ENCODE results near the gene LGSN. TPM values are rescaled to one million over a fixed set of nuclear protein-coding genes. Genes with fewer than 3 reads are reported as not detected.
"Not testable (repeated sequence)": the region's sequence is repeated elsewhere in the genome, so short reads cannot be mapped to it uniquely, and the experiment has no call there.

LGSN gene
- total RNA-seq, 1 experiment from 2014 or later, result 0.30 TPM

- ATAC-seq (no peak), DNase-seq (ENCODE audit: low read depth, low spot score) (no peak)
- CTCF ChIA-PET, result no interaction called here
- no TSS peak for BruUV-seq (replicated peaks)
- intact Hi-C loops (cut with micrococcal nuclease), result no loop called here
- no peaks in the 10 kb centered on the region for H3K9me2 ChIP-seq (ENCODE audit: insufficient read depth)
- no peak overlapping the region for H3K27ac ChIP-seq (ENCODE audit: low read depth, low read length)
- no peaks in the 10 kb centered on the region for H3K36me3 ChIP-seq (ENCODE audit: control insufficient read depth in 1 of 2, insufficient read depth in 2 of 2, low read length in 2 of 2)
- no peak overlapping the region for H3K4me2 ChIP-seq (ENCODE audit: low read length)
- POLR2A ChIA-PET, result no interaction called here
- no peaks in the 10 kb centered on the region for H3K4me1 ChIP-seq (ENCODE audit: control insufficient read depth in 1 of 2, insufficient read depth in 2 of 2, low read length in 2 of 2)
- RAD21 ChIA-PET (ENCODE audit: low non-redundant PET in 1 of 2, low total read pairs in 2 of 2, uncharacterized antibody in 2 of 2, unreplicated experiment in 2 of 2), result no interaction called here
- H4K20me1 ChIP-seq (ENCODE audit: insufficient read depth), result no peaks in the 10 kb centered on the region
- TF ChIP-seq CBX3 (IDR thresholded peaks at IDR 0.05; ENCODE audit: low read depth) (no peak), ZNF274 (IDR thresholded peaks at IDR 0.05; ENCODE audit: low read depth, low read length) (no peak), JUND (IDR thresholded peaks at IDR 0.05) (no peak), POLR2AphosphoS5 (IDR thresholded peaks at IDR 0.05; ENCODE audit: low read depth, low read length) (no peak), SIN3A (IDR thresholded peaks at IDR 0.05; ENCODE audit: low read depth) (no peak), POLR2A (IDR thresholded peaks at IDR 0.05; ENCODE audit: borderline replicate concordance, extremely low read depth, insufficient read depth, insufficient read length) (no peak), RAD21 (IDR thresholded peaks at IDR 0.05; ENCODE audit: low read depth) (no peak), SP1 (IDR thresholded peaks at IDR 0.05; ENCODE audit: low read depth) (no peak), CEBPB (IDR thresholded peaks at IDR 0.05; ENCODE audit: low read depth) (no peak), TCF7L2 (IDR thresholded peaks at IDR 0.05; ENCODE audit: borderline replicate concordance, extremely low read depth, insufficient read depth, insufficient read length) (no peak), ELF1 (IDR thresholded peaks at IDR 0.05; ENCODE audit: borderline replicate concordance, low read depth) (no peak), YY1 (IDR thresholded peaks at IDR 0.05; ENCODE audit: extremely low read depth, insufficient replicate concordance, low read depth, low read length) (no peak), ZFX (IDR thresholded peaks at IDR 0.05) (no peak), SRF (IDR thresholded peaks at IDR 0.05; ENCODE audit: low read depth) (no peak), EZH2 (IDR thresholded peaks at IDR 0.05) (no peak), ZBTB33 (IDR thresholded peaks at IDR 0.05; ENCODE audit: extremely low read depth, insufficient replicate concordance, low read length) (no peak), EGR1 (IDR thresholded peaks at IDR 0.05; ENCODE audit: low read depth) (no peak)
- TF ChIP-seq, protein P1, sequence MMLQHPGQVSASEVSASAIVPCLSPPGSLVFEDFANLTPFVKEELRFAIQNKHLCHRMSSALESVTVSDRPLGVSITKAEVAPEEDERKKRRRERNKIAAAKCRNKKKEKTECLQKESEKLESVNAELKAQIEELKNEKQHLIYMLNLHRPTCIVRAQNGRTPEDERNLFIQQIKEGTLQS (IDR thresholded peaks at IDR 0.05), result no peak
- TF ChIP-seq, protein P2, sequence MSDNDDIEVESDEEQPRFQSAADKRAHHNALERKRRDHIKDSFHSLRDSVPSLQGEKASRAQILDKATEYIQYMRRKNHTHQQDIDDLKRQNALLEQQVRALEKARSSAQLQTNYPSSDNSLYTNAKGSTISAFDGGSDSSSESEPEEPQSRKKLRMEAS (IDR thresholded peaks at IDR 0.05), result no peak
- TF ChIP-seq, protein P3, sequence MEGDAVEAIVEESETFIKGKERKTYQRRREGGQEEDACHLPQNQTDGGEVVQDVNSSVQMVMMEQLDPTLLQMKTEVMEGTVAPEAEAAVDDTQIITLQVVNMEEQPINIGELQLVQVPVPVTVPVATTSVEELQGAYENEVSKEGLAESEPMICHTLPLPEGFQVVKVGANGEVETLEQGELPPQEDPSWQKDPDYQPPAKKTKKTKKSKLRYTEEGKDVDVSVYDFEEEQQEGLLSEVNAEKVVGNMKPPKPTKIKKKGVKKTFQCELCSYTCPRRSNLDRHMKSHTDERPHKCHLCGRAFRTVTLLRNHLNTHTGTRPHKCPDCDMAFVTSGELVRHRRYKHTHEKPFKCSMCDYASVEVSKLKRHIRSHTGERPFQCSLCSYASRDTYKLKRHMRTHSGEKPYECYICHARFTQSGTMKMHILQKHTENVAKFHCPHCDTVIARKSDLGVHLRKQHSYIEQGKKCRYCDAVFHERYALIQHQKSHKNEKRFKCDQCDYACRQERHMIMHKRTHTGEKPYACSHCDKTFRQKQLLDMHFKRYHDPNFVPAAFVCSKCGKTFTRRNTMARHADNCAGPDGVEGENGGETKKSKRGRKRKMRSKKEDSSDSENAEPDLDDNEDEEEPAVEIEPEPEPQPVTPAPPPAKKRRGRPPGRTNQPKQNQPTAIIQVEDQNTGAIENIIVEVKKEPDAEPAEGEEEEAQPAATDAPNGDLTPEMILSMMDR (IDR thresholded peaks at IDR 0.05 in 2 of 3, conservative IDR thresholded peaks at IDR 0.05 in 1 of 3; ENCODE audit: borderline replicate concordance in 1 of 3, insufficient read depth in 1 of 3, low read depth in 2 of 3, low read length in 2 of 3), result no peak
- peaks cover 5% of the 10 kb centered on the region; the same call in 1 of the 2 replicates for H3K27me3 ChIP-seq (ENCODE audit: insufficient read depth, low read length)
- no peak overlapping the region for H3K4me3 ChIP-seq (replicated peaks in 1 of 2; ENCODE audit: low read depth in 1 of 2, low read length in 2 of 2)
- no peak overlapping the region for H2AFZ ChIP-seq (ENCODE audit: low read depth, low read length, poor library complexity, severe bottlenecking)
- no peaks in the 10 kb centered on the region for H3K9me3 ChIP-seq (ENCODE audit: control insufficient read depth in 1 of 2, insufficient read depth in 1 of 2, low read depth in 1 of 2, low read length in 2 of 2)
- no peak overlapping the region for H3K9ac ChIP-seq (ENCODE audit: low read length)
- no peaks in the 10 kb centered on the region for H3K79me2 ChIP-seq (ENCODE audit: insufficient read depth, low read length)
These were observed 83.4 kb downstream of the LGSN start for GRCh38 chr6:63236398-63236817.

GRCh38 chr6:63230511-63230910 is 89.3 kb downstream of the LGSN start:
- H3K4me3 ChIP-seq (replicated peaks in 1 of 2; ENCODE audit: low read depth in 1 of 2, low read length in 2 of 2); H2AFZ ChIP-seq (ENCODE audit: low read depth, low read length, poor library complexity, severe bottlenecking); H3K9me3 ChIP-seq (ENCODE audit: control insufficient read depth in 1 of 2, insufficient read depth in 1 of 2, low read depth in 1 of 2, low read length in 2 of 2); POLR2A ChIA-PET; intact Hi-C loops (cut with micrococcal nuclease); H3K27me3 ChIP-seq (ENCODE audit: insufficient read depth, low read length); BruUV-seq (replicated peaks); H3K9ac ChIP-seq (ENCODE audit: low read length); H3K4me2 ChIP-seq (ENCODE audit: low read length); CTCF ChIA-PET; H3K79me2 ChIP-seq (ENCODE audit: insufficient read depth, low read length); RAD21 ChIA-PET (ENCODE audit: low non-redundant PET in 1 of 2, low total read pairs in 2 of 2, uncharacterized antibody in 2 of 2, unreplicated experiment in 2 of 2); DNase-seq (ENCODE audit: low read depth, low spot score); H3K4me1 ChIP-seq (ENCODE audit: control insufficient read depth in 1 of 2, insufficient read depth in 2 of 2, low read length in 2 of 2); H3K27ac ChIP-seq (ENCODE audit: low read depth, low read length); H3K36me3 ChIP-seq (ENCODE audit: control insufficient read depth in 1 of 2, insufficient read depth in 2 of 2, low read length in 2 of 2); H4K20me1 ChIP-seq (ENCODE audit: insufficient read depth); H3K9me2 ChIP-seq (ENCODE audit: insufficient read depth); ATAC-seq: not testable (repeated sequence)

All from HCT116 (cell line).